GM19351 (cell line): ENCODE results near the gene KLK11.

Experiments used
- ATAC-seq: cut with Tn5 transposase; IDR thresholded peaks from one replicate; pipeline ENCODE4 v1.9.1; 2021; ENCODE audit warnings: mild to moderate bottlenecking, moderate library complexity; ENCODE audit not compliant: unreplicated experiment

Gene KLK11

DNA sequence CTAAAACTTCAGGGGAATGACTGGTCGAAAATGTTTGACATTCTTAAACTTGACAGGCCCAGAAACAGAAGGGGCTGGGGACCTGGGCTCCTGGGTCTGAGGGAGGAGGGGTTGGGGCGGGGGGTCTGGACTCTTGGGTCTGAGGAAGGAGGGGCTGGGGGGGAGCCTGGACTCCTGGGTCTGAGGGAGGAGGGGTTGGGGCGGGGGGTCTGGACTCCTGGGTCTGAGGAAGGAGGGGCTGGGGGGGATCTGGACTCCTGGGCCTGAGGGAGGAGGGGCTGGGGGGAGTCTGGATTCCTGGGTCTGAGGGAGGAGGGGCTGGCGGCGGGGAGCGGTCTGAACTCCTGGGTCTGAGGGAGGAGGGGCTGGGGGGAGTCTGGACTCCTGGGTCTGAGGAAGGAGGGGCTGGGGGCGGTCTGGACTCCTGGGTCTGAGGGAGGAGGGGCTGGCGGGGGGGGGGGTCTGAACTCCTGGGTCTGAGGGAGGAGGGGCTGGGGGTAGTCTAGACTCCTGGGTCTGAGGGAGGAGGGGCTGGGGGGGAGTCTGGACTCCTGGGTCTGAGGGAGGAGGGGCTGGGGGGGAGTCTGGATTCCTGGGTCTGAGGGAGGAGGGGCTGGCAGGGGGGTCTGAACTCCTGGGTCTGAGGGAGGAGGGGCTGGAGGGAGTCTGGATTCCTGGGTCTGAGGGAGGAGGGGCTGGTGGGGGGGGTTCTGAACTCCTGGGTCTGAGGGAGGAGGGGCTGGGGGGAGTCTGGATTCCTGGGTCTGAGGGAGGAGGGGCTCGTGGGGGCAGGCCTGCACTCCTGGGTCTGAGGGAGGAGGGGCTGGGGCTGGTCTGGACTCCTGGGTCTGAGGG, 51.5 kb downstream of the KLK11 start:
- no peak for ATAC-seq

DNA sequence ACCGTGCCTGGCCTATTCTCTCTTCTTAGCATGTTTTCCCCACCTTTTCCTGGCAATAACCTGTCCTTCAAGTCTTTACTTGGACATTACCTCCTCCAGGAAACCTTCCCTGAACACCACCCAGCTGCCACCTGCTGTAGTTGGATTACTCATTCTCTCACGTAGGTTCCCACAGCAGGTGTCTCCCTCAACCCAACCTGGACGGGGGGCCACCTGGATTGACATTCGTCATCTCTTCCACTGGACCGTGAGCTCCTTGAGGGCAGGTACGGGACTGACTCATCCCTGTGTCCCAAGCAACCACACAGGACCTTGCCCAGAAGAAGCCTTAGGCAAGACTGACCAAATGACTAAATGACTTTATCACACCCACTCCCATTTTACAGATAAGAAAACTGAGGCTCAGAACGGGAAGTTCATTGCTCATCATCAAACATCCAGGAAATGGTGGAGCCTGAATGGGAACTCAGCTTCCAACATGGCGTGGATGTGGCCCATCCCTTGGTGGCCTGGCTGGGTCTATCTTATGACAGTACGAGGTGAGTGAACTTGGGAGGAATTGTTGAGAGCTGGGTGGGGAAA, 53.5 kb downstream of the KLK11 start:
- no peak for ATAC-seq
